ENCODE measurements around the gene GABBR2.

GABBR2 gene

GRCh38 chr9:98627296-98627695 lies 81.4 kb downstream of the GABBR2 start:
- no peak for DNase-seq (ENCODE audit: low read depth)

GRCh38 chr9:98625728-98626127 lies 83.0 kb downstream of the GABBR2 start:
- DNase-seq (ENCODE audit: low read depth): no peak

- DNase-seq (ENCODE audit: low read depth): no peak
Measured at GRCh38 chr9:98619788-98620187, 88.9 kb downstream of the GABBR2 start.

- no peak for DNase-seq (ENCODE audit: low read depth)
Measured at GRCh38 chr9:98615633-98616032, 93.1 kb downstream of the GABBR2 start.

- no peak for DNase-seq (ENCODE audit: low read depth)
Measured at GRCh38 chr9:98614941-98615340, 93.8 kb downstream of the GABBR2 start.

- DNase-seq (ENCODE audit: low read depth): no peak
Measured at GRCh38 chr9:98612061-98612752, 96.5 kb downstream of the GABBR2 start.

- no peak for DNase-seq (ENCODE audit: low read depth)
Measured at GRCh38 chr9:98611319-98611718, 97.4 kb downstream of the GABBR2 start.

GRCh38 chr9:98610711-98611110 lies 98.0 kb downstream of the GABBR2 start:
- no peak for DNase-seq (ENCODE audit: low read depth)

GRCh38 chr9:98610211-98610610 lies 98.5 kb downstream of the GABBR2 start:
- no peak for DNase-seq (ENCODE audit: low read depth)

GRCh38 chr9:98609646-98610045 lies 99.1 kb downstream of the GABBR2 start:
- no peak for DNase-seq (ENCODE audit: low read depth)

GRCh38 chr9:98607787-98608186 lies 100.9 kb downstream of the GABBR2 start:
- DNase-seq (ENCODE audit: low read depth): no peak

GRCh38 chr9:98607152-98607551 lies 101.6 kb downstream of the GABBR2 start:
- DNase-seq (ENCODE audit: low read depth): no peak

GRCh38 chr9:98606730-98607129 lies 102.0 kb downstream of the GABBR2 start:
- no peak for DNase-seq (ENCODE audit: low read depth)

GRCh38 chr9:98605116-98605515 lies 103.6 kb downstream of the GABBR2 start:
- DNase-seq (ENCODE audit: low read depth): no peak

- no peak for DNase-seq (ENCODE audit: low read depth)
Measured at GRCh38 chr9:98603821-98604383, 104.8 kb downstream of the GABBR2 start.

GRCh38 chr9:98602839-98603500 lies 105.8 kb downstream of the GABBR2 start:
- DNase-seq (ENCODE audit: low read depth): no peak

GRCh38 chr9:98600631-98601030 lies 108.1 kb downstream of the GABBR2 start:
- no peak for DNase-seq (ENCODE audit: low read depth)

- DNase-seq (ENCODE audit: low read depth): no peak
Measured at GRCh38 chr9:98599566-98600216, 109.0 kb downstream of the GABBR2 start.

GRCh38 chr9:98598861-98599260 lies 109.9 kb downstream of the GABBR2 start:
- DNase-seq (ENCODE audit: low read depth): no peak

- DNase-seq (ENCODE audit: low read depth): no peak
Measured at GRCh38 chr9:98597236-98597771, 111.4 kb downstream of the GABBR2 start.

- DNase-seq (ENCODE audit: low read depth): no peak
Measured at GRCh38 chr9:98596486-98596885, 112.2 kb downstream of the GABBR2 start.

GRCh38 chr9:98594546-98595160 lies 114.1 kb downstream of the GABBR2 start:
- DNase-seq (ENCODE audit: low read depth): no peak
